Sigmoid colon (tissue), 4 donors: ENCODE measurements around the gene EMILIN1.

Source experiments
- POLR2A ChIP-seq, 2 donors: fragments of 450-650 bp; IDR thresholded peaks; one replicate each; pipeline ENCODE4 v1.6.1; 2016; ENCODE audit warnings: antibody characterized with exemption in 2 of 2, mild to moderate bottlenecking in 2 of 2, moderate library complexity in 2 of 2
- POLR2AphosphoS5 ChIP-seq, 4 donors: sonication (generic); formaldehyde crosslinking; IDR thresholded peaks; one replicate each; pipeline ENCODE4 v1.6.1; 2017; ENCODE audit warnings: antibody characterized with exemption in 4 of 4
- TF ChIP-seq, protein P1 (sequence below), 4 experiments: fragments of 450-650 bp in 3 of 4; fragments of 200-600 bp in 1 of 4; IDR thresholded peaks; one replicate each; pipeline ENCODE4 v1.5.1; 2016 to 2019; ENCODE audit warnings: antibody characterized with exemption in 4 of 4, mild to moderate bottlenecking in 3 of 4, moderate library complexity in 2 of 4

DNA sequence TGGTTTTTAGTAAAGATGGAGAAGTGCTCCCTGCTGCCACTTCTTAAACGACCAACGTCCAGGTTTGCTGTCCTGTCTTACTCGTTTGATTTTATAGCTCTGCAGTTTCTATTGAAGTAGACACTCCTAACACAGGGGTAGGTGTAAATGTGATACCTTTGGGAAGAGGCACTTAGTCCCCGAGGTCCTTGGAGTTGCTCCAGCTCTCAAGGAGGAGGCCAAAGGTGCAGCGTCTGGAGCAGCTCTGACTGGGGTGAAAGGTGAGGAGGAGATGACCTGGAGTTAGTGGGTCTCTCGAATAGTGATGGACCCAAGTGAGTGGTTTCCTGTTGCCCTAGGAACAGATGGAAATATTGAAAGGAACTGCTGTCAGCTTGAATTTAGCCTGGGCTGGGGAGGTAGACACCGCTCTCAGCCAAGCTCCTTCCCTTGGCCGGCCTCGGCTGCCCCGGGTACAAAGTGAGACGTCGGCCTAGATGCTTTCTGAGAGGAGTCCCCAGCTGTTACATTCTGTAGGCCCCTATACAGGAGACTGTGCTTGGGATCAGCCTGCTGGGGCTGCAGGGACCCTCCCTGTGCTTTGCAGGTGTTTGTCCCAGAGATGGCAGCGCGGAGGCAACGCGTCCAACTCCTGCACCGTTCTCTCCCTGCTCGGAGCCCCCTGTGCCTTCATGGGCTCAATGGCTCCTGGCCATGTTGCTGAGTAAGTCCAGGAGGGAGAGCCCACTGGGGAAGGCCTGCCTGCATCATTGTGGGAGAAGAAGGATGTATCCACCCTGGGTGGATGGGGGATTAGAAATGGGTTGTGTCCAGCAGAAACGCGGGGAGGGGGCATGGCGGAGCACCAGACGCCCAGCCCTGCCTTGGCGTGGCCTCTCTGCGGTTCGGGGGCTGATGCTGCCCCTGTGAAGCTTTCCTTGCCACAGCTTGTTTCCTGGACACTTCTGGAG lies 13.6 kb downstream of the EMILIN1 start:
- TF ChIP-seq, protein P1, sequence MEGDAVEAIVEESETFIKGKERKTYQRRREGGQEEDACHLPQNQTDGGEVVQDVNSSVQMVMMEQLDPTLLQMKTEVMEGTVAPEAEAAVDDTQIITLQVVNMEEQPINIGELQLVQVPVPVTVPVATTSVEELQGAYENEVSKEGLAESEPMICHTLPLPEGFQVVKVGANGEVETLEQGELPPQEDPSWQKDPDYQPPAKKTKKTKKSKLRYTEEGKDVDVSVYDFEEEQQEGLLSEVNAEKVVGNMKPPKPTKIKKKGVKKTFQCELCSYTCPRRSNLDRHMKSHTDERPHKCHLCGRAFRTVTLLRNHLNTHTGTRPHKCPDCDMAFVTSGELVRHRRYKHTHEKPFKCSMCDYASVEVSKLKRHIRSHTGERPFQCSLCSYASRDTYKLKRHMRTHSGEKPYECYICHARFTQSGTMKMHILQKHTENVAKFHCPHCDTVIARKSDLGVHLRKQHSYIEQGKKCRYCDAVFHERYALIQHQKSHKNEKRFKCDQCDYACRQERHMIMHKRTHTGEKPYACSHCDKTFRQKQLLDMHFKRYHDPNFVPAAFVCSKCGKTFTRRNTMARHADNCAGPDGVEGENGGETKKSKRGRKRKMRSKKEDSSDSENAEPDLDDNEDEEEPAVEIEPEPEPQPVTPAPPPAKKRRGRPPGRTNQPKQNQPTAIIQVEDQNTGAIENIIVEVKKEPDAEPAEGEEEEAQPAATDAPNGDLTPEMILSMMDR (IDR thresholded peaks at IDR 0.05) = no peak
- no peak for TF ChIP-seq POLR2A (IDR thresholded peaks at IDR 0.05)
- TF ChIP-seq POLR2AphosphoS5 (IDR thresholded peaks at IDR 0.05) = no peak
